Activated B cell treated with CpG ODN at 0.5 μM for 24 hours (primary cell): ENCODE data around the gene GNMT. TPM values are rescaled to one million over a fixed set of nuclear protein-coding genes. Genes with fewer than 3 reads are reported as not detected.
A peak's percentile ranks its signal among the peaks of the same experiment; 100 is the strongest.

Experiments used
- ATAC-seq: fragments of 200-7000 bp; cut with Tn5 transposase; one replicate; pipeline ENCODE4 v1.10.0; 2021; ENCODE audit warnings: low read depth, mild to moderate bottlenecking, moderate library complexity
- CTCF ChIA-PET: fragments of 350-600 bp; sonication (Branson Sonifier 250); formaldehyde crosslinking; loops from one replicate; lab custom pipeline; 2021; ENCODE audit warnings: antibody characterized with exemption; lab: Charles Lee
- POLR2A ChIA-PET: fragments of 350-600 bp; sonication (Branson Sonifier 250); formaldehyde crosslinking; loops from one replicate; lab custom pipeline; 2021; ENCODE audit warnings: antibody characterized with exemption; lab: Charles Lee
- DNase-seq: peaks from one replicate; pipeline ENCODE4 v3.0.0; 2022
- H3K27ac Mint-ChIP-seq: one replicate; pipeline ENCODE4 v1.8.0; 2020; ENCODE audit warnings: mixed read lengths
- H3K27me3 Mint-ChIP-seq: one replicate; pipeline ENCODE4 v1.8.0; 2021; ENCODE audit warnings: mixed read lengths
- H3K36me3 Mint-ChIP-seq: one replicate; pipeline ENCODE4 v1.8.0; 2021; ENCODE audit warnings: low read depth, mixed read lengths
- H3K4me1 Mint-ChIP-seq: one replicate; pipeline ENCODE4 v1.8.0; 2021; ENCODE audit warnings: mixed read lengths
- H3K4me3 Mint-ChIP-seq: one replicate; pipeline ENCODE4 v1.8.0; 2020; ENCODE audit warnings: mild to moderate bottlenecking, mixed read lengths
- H3K9me3 Mint-ChIP-seq: one replicate; pipeline ENCODE4 v1.8.0; 2020; ENCODE audit warnings: mixed read lengths
- CTCF ChIP-seq: fragments of 200-600 bp; IDR thresholded peaks from one replicate; pipeline ENCODE4 v1.8.0; 2022; ENCODE audit warnings: antibody characterized with exemption, mild to moderate bottlenecking
- intact Hi-C: fragments of 100-400 bp; cut with micrococcal nuclease; formaldehyde crosslinking; loops from one replicate; pipeline ENCODE4 v1.15.1; 2024
- total RNA-seq: library from RNA; stranded (reverse); gene quantifications from 2 replicates; pipeline ENCODE4 v1.2.3, GENCODE V29; 2022

Gene GNMT
- total RNA-seq, 1 donor from 2014 or later, result 2.3 TPM

- ChIA-PET CTCF (interaction anchor here (1.1 to 1.5 kb wide), 2 partner anchors 54 to 268 kb away, joined by 3 to 7 read pairs; partner anchors contain the start of gene PPP2R5D), POLR2A (interaction anchor here (0.5 to 5.4 kb wide), 58 partner anchors 8 to 1317 kb away, joined by 3 to 97 read pairs (median 5); partner anchors contain the start of genes ABCC10, BICRAL, CUL7 and CUL9)
- H3K4me1 Mint-ChIP-seq, result peaks cover 65% of the 10 kb centered on the region
- peaks cover 52% of the 10 kb centered on the region for H3K36me3 Mint-ChIP-seq
- no peaks in the 10 kb centered on the region for H3K27me3 Mint-ChIP-seq
- DNase-seq, result peak; percentile 58
- no peak for TF ChIP-seq CTCF
- peak overlapping the region; percentile 97 for H3K4me3 Mint-ChIP-seq
- no peaks in the 10 kb centered on the region for H3K9me3 Mint-ChIP-seq
- peak; percentile 61 for ATAC-seq
- intact Hi-C loops, result loop anchor here (1.0 to 5.0 kb wide), 14 partner anchors 19 to 647 kb away; partner anchors contain the start of genes CUL7, KLC4, KLHDC3 and MRPL2
- peak overlapping the region; percentile 97 for H3K27ac Mint-ChIP-seq
Observed at GRCh38 chr6:42929821-42930360, 30.7 kb upstream of the GNMT start.

DNA sequence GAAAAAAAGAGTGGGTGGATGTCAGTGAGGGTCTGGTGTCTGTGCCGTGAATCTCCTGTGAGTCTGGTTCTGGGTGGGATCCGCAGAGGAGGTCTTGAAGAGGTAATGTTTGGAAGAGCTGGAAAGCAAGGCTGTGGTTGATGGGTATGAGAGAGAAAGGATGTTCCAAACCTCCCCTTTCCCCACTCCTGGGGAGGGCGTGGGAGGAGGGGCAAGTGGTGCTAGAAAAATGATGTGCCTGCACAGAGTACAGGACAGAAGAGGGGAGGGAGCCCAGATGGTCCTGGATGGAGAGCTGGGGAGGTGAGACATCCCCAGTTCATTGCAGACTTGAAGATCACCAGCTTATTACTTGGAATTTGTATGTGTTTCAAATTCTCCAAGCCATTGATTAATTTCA lies 28.1 kb upstream of the GNMT start:
- intact Hi-C loops, result loop anchor here (5.0 kb wide), 1 partner anchor 435 kb away; the partner anchor contains the start of gene ZNF318
- ChIA-PET POLR2A (interaction anchor here (0.6 to 5.4 kb wide), 4 partner anchors 13 to 237 kb away, joined by 3 to 97 read pairs (median 14); partner anchors contain the start of genes GNMT and PEX6), CTCF (interaction anchor here (0.8 kb wide), 1 partner anchor 33 kb away, joined by 3 read pairs; no protein-coding TSS in a partner anchor)
- H3K4me1 Mint-ChIP-seq, result peaks cover 76% of the 10 kb centered on the region
- no peaks in the 10 kb centered on the region for H3K27me3 Mint-ChIP-seq
- no peak for ATAC-seq
- peak overlapping the region; percentile 97 for H3K4me3 Mint-ChIP-seq
- DNase-seq, result no peak
- TF ChIP-seq CTCF, result no peak
- peak overlapping the region; percentile 97 for H3K27ac Mint-ChIP-seq
- peaks cover 75% of the 10 kb centered on the region for H3K36me3 Mint-ChIP-seq
- H3K9me3 Mint-ChIP-seq, result no peaks in the 10 kb centered on the region

DNA sequence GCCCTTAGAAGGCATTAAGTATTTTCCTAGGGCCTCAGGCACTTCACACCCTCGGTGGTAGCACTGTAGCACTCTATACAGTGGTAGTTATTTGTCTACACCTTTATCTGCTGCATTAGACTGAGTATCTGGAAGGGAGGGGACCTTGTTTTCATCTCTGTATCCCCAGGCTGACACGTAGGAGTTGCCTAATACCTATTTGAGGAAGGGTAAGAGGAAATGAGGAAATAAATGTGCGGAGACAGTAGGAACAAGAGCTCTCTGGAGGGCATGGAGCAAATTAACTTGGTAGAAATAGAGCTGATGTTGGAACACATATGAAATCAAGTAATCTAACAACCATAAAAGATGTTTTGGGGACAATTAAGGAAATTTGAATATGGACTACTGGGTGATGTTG lies 27.3 kb upstream of the GNMT start:
- Mint-ChIP-seq H3K4me1 (peaks cover 78% of the 10 kb centered on the region), H3K27ac (peak overlapping the region; percentile 57), H3K9me3 (no peaks in the 10 kb centered on the region), H3K36me3 (peaks cover 83% of the 10 kb centered on the region), H3K27me3 (no peaks in the 10 kb centered on the region), H3K4me3 (peak overlapping the region; percentile 97)
- intact Hi-C loops, result loop anchor here (5.0 kb wide), 1 partner anchor 434 kb away; the partner anchor contains the start of gene ZNF318
- no peak for TF ChIP-seq CTCF
- POLR2A ChIA-PET, result interaction anchor here (0.6 to 1.2 kb wide), 3 partner anchors 12 to 81 kb away, joined by 3 to 9 read pairs (median 3); partner anchors contain the start of genes KLHDC3 and MEA1
- no peak for ATAC-seq
- no peak for DNase-seq
- CTCF ChIA-PET, result no interaction called here

- ATAC-seq (peak; percentile 40), DNase-seq (no peak)
- intact Hi-C loops, result no loop called here
- POLR2A ChIA-PET, result interaction anchor here (0.6 to 1.2 kb wide), 3 partner anchors 26 to 51 kb away, joined by 4 to 5 read pairs (median 4); partner anchors contain the start of gene PPP2R5D
- H3K9me3 Mint-ChIP-seq, result no peaks in the 10 kb centered on the region
- TF ChIP-seq CTCF, result no peak
- peak overlapping the region; percentile 71 for H3K27ac Mint-ChIP-seq
- peaks cover 95% of the 10 kb centered on the region for H3K36me3 Mint-ChIP-seq
- CTCF ChIA-PET, result no interaction called here
- H3K4me1 Mint-ChIP-seq, result peaks cover 64% of the 10 kb centered on the region
- H3K4me3 Mint-ChIP-seq, result peak overlapping the region; percentile 15
- no peaks in the 10 kb centered on the region for H3K27me3 Mint-ChIP-seq
Observed at GRCh38 chr6:42935322-42935721, 25.2 kb upstream of the GNMT start.

- Mint-ChIP-seq H3K27ac (peak overlapping the region; percentile 7), H3K27me3 (no peaks in the 10 kb centered on the region)
Observed at GRCh38 chr6:42936398-42936797, 24.2 kb upstream of the GNMT start.

More at GRCh38 chr6:42936398-42936797, 24.2 kb upstream of the GNMT start:
- DNase-seq (no peak), ATAC-seq (no peak)
- TF ChIP-seq CTCF, result no peak
- no peaks in the 10 kb centered on the region for H3K9me3 Mint-ChIP-seq
- peaks cover 95% of the 10 kb centered on the region for H3K36me3 Mint-ChIP-seq
- CTCF ChIA-PET, result no interaction called here
- peaks cover 54% of the 10 kb centered on the region for H3K4me1 Mint-ChIP-seq
- H3K4me3 Mint-ChIP-seq, result no peak overlapping the region
- POLR2A ChIA-PET, result interaction anchor here (0.6 kb wide), 1 partner anchor 17 kb away, joined by 3 read pairs; no protein-coding TSS in a partner anchor
- intact Hi-C loops, result no loop called here
